ENCODE measurements around the gene ANKS6. TPM values are rescaled to one million over a fixed set of nuclear protein-coding genes. Genes with fewer than 3 reads are reported as not detected.

The ANKS6 gene
- total and polyA plus RNA-seq, 4 donors, result 1.9 to 6.3 (median 2.9) TPM

DNA sequence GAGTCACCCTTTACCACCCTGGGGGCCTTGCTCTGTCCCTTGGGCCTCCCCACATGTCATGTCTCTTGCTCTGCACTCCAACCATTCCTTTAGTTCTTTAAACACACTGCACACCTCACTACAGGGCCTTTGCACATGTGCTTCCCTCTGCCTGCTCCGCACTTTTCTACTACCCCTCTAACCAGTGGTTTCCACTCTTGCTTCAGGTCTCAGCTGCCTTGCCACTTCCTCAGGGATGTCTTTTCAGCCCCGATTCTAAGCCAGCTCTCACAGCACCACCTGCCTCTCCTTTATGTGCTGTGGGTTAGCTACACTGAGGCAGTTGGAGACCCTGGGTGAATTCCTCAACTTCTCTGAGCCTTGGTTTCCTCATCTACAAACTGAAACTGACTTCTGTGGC lies 53.0 kb downstream of the ANKS6 start:
- Histone ChIP-seq H3K27me3 (ENCODE audit: control insufficient read depth in 4 of 4, insufficient read depth in 4 of 4, low read length in 3 of 4) (no peaks in the 10 kb centered on the region), H3K9me3 (ENCODE audit: control insufficient read depth in 4 of 4, low read length in 3 of 4) (no peaks in the 10 kb centered on the region), H3K4me3 (ENCODE audit: low read depth in 1 of 3, low read length in 3 of 3) (no peak overlapping the region), H3K4me1 (ENCODE audit: control insufficient read depth in 4 of 4, insufficient read depth in 4 of 4, low read length in 3 of 4) (no peaks in the 10 kb centered on the region), H3K9ac (ENCODE audit: low read depth in 1 of 2, low read length in 2 of 2) (no peak overlapping the region), H3K36me3 (ENCODE audit: control insufficient read depth in 4 of 4, insufficient read depth in 3 of 4, low read depth in 1 of 4, low read length in 3 of 4) (peaks cover 0 to 6% (median 3%) of the 10 kb centered on the region in 4 donors), H3K27ac (ENCODE audit: low read depth in 1 of 2, low read length in 2 of 2) (no peak overlapping the region)
- 92% methylated on average over 2 of the region's 2 CpGs for WGBS
- TF ChIP-seq, protein P1, sequence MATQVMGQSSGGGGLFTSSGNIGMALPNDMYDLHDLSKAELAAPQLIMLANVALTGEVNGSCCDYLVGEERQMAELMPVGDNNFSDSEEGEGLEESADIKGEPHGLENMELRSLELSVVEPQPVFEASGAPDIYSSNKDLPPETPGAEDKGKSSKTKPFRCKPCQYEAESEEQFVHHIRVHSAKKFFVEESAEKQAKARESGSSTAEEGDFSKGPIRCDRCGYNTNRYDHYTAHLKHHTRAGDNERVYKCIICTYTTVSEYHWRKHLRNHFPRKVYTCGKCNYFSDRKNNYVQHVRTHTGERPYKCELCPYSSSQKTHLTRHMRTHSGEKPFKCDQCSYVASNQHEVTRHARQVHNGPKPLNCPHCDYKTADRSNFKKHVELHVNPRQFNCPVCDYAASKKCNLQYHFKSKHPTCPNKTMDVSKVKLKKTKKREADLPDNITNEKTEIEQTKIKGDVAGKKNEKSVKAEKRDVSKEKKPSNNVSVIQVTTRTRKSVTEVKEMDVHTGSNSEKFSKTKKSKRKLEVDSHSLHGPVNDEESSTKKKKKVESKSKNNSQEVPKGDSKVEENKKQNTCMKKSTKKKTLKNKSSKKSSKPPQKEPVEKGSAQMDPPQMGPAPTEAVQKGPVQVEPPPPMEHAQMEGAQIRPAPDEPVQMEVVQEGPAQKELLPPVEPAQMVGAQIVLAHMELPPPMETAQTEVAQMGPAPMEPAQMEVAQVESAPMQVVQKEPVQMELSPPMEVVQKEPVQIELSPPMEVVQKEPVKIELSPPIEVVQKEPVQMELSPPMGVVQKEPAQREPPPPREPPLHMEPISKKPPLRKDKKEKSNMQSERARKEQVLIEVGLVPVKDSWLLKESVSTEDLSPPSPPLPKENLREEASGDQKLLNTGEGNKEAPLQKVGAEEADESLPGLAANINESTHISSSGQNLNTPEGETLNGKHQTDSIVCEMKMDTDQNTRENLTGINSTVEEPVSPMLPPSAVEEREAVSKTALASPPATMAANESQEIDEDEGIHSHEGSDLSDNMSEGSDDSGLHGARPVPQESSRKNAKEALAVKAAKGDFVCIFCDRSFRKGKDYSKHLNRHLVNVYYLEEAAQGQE (IDR thresholded peaks at IDR 0.05), result no peak
- TF ChIP-seq EGR1 (IDR thresholded peaks at IDR 0.05; ENCODE audit: low read depth in 2 of 2) (no peak), RXRA (IDR thresholded peaks at IDR 0.05) (no peak), SP1 (IDR thresholded peaks at IDR 0.05) (no peak), RAD21 (IDR thresholded peaks at IDR 0.05) (no peak), FOXA1 (IDR thresholded peaks at IDR 0.05) (no peak), YY1 (IDR thresholded peaks at IDR 0.05) (no peak), HNF4A (conservative IDR thresholded peaks at IDR 0.05) (no peak), JUND (IDR thresholded peaks at IDR 0.05) (no peak), TAF1 (conservative IDR thresholded peaks at IDR 0.05) (no peak), NR2F2 (IDR thresholded peaks at IDR 0.05) (no peak)
- TF ChIP-seq, protein P2, sequence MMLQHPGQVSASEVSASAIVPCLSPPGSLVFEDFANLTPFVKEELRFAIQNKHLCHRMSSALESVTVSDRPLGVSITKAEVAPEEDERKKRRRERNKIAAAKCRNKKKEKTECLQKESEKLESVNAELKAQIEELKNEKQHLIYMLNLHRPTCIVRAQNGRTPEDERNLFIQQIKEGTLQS (IDR thresholded peaks at IDR 0.05), result no peak
- TF ChIP-seq, protein P3, sequence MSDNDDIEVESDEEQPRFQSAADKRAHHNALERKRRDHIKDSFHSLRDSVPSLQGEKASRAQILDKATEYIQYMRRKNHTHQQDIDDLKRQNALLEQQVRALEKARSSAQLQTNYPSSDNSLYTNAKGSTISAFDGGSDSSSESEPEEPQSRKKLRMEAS (IDR thresholded peaks at IDR 0.05), result no peak
- TF ChIP-seq, protein P4, sequence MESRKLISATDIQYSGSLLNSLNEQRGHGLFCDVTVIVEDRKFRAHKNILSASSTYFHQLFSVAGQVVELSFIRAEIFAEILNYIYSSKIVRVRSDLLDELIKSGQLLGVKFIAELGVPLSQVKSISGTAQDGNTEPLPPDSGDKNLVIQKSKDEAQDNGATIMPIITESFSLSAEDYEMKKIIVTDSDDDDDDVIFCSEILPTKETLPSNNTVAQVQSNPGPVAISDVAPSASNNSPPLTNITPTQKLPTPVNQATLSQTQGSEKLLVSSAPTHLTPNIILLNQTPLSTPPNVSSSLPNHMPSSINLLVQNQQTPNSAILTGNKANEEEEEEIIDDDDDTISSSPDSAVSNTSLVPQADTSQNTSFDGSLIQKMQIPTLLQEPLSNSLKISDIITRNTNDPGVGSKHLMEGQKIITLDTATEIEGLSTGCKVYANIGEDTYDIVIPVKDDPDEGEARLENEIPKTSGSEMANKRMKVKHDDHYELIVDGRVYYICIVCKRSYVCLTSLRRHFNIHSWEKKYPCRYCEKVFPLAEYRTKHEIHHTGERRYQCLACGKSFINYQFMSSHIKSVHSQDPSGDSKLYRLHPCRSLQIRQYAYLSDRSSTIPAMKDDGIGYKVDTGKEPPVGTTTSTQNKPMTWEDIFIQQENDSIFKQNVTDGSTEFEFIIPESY (IDR thresholded peaks at IDR 0.05), result no peak
- no peak for DNase-seq (ENCODE audit: low spot score)

DNA sequence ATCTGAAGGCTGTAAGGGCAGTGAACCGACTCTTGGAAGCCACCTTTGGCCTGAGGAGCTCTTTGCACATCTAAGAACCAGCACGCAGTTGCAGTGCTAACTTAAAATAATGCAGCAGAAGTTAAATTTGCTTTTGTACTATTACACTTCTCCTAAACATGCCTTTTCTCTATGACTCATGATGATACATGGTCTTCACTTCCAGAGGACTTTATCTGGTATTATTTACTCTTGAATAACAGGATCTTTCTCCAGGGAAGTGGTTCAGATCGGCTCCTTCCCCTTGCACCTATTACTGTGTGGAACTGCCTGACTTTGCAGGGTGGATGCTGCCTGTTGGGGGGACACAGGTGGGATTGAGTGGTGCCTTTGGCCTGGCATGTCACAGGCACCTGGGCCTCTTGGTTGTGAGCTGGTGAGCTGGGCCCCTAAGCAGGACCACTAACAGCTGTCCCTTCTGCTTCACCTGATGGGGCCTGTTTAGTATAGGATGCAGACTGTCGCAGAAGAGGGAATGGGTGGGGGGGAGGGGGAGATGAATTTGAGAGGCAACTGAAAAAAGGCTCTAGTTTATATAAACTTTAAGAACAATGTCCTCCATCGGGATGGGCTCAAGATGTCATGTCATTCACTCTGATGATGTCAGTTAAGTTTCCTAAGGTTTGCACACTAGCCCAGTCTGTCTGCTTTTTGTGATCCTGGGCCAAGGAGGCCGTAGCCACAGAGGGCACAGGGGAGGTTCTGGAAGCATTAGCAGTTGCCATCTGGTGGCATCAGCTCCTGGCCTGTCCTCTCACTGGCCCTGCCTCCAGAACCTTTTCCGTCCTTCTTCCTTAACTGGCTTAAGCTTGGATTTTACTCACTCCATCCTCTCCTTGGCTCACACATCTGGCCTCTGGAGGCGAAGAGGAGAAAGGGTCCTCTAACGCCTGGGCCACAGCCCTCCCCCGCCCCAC lies 53.8 kb downstream of the ANKS6 start:
- H3K4me1 ChIP-seq (ENCODE audit: control insufficient read depth in 4 of 4, insufficient read depth in 4 of 4, low read length in 3 of 4), result no peaks in the 10 kb centered on the region
- peaks cover 0 to 6% (median 2%) of the 10 kb centered on the region in 4 donors for H3K36me3 ChIP-seq (ENCODE audit: control insufficient read depth in 4 of 4, insufficient read depth in 3 of 4, low read depth in 1 of 4, low read length in 3 of 4)
- no peaks in the 10 kb centered on the region for H3K27me3 ChIP-seq (ENCODE audit: control insufficient read depth in 4 of 4, insufficient read depth in 4 of 4, low read length in 3 of 4)
- DNase-seq (ENCODE audit: low spot score), result no peak
- WGBS, result 84% methylated on average over 10 of the region's 10 CpGs
- no peak overlapping the region for H3K27ac ChIP-seq (ENCODE audit: low read depth in 1 of 2, low read length in 2 of 2)
- no peaks in the 10 kb centered on the region for H3K9me3 ChIP-seq (ENCODE audit: control insufficient read depth in 4 of 4, low read length in 3 of 4)
- no peak for TF ChIP-seq GABPA (IDR thresholded peaks at IDR 0.05 in 1 of 2, conservative IDR thresholded peaks at IDR 0.05 in 1 of 2)
- no peak for TF ChIP-seq YY1 (IDR thresholded peaks at IDR 0.05)
- TF ChIP-seq RXRA (IDR thresholded peaks at IDR 0.05), result no peak
- no peak for TF ChIP-seq SP1 (IDR thresholded peaks at IDR 0.05)
- no peak for TF ChIP-seq EGR1 (IDR thresholded peaks at IDR 0.05; ENCODE audit: low read depth in 2 of 2)
- TF ChIP-seq, protein P4 (IDR thresholded peaks at IDR 0.05), result no peak
- no peak for TF ChIP-seq JUND (IDR thresholded peaks at IDR 0.05)
- no peak for TF ChIP-seq HNF4G (IDR thresholded peaks at IDR 0.05)
- TF ChIP-seq FOXA1 (IDR thresholded peaks at IDR 0.05), result no peak
- no peak for TF ChIP-seq TAF1 (conservative IDR thresholded peaks at IDR 0.05)
- TF ChIP-seq FOXA2 (IDR thresholded peaks at IDR 0.05), result no peak
- no peak for TF ChIP-seq HNF4A (conservative IDR thresholded peaks at IDR 0.05)
- no peak for TF ChIP-seq NR2F2 (IDR thresholded peaks at IDR 0.05)
- TF ChIP-seq, protein P5, sequence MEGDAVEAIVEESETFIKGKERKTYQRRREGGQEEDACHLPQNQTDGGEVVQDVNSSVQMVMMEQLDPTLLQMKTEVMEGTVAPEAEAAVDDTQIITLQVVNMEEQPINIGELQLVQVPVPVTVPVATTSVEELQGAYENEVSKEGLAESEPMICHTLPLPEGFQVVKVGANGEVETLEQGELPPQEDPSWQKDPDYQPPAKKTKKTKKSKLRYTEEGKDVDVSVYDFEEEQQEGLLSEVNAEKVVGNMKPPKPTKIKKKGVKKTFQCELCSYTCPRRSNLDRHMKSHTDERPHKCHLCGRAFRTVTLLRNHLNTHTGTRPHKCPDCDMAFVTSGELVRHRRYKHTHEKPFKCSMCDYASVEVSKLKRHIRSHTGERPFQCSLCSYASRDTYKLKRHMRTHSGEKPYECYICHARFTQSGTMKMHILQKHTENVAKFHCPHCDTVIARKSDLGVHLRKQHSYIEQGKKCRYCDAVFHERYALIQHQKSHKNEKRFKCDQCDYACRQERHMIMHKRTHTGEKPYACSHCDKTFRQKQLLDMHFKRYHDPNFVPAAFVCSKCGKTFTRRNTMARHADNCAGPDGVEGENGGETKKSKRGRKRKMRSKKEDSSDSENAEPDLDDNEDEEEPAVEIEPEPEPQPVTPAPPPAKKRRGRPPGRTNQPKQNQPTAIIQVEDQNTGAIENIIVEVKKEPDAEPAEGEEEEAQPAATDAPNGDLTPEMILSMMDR (IDR thresholded peaks at IDR 0.05; ENCODE audit: low read depth, low read length, missing input control), result no peak
- H3K9ac ChIP-seq (ENCODE audit: low read depth in 1 of 2, low read length in 2 of 2), result no peak overlapping the region
- no peak overlapping the region for H3K4me3 ChIP-seq (ENCODE audit: low read depth in 1 of 3, low read length in 3 of 3)
